Gastroesophageal sphincter (tissue), 3 donors: Measurements from ENCODE around the gene CCNY.

ENCODE experiments used
- POLR2A ChIP-seq, 2 donors: fragments of 450-650 bp; IDR thresholded peaks; one replicate each; pipeline ENCODE4 v1.6.1; 2017; ENCODE audit warnings: antibody characterized with exemption in 2 of 2, mild to moderate bottlenecking in 2 of 2, moderate library complexity in 1 of 2
- POLR2AphosphoS5 ChIP-seq: sonication (generic); formaldehyde crosslinking; IDR thresholded peaks from one replicate; pipeline ENCODE4 v1.6.1; 2017; ENCODE audit warnings: antibody characterized with exemption
- TF ChIP-seq, protein P1 (sequence below), 4 experiments: fragments of 200-600 bp in 2 of 4; fragments of 450-650 bp in 2 of 4; sonication (generic) in 1 of 4; IDR thresholded peaks; one replicate each; pipeline ENCODE4 v1.5.1; 2017 to 2019; ENCODE audit warnings: antibody characterized with exemption in 4 of 4, mild to moderate bottlenecking in 2 of 4, moderate library complexity in 2 of 4

- TF ChIP-seq POLR2AphosphoS5, result no peak
- TF ChIP-seq, protein P1, sequence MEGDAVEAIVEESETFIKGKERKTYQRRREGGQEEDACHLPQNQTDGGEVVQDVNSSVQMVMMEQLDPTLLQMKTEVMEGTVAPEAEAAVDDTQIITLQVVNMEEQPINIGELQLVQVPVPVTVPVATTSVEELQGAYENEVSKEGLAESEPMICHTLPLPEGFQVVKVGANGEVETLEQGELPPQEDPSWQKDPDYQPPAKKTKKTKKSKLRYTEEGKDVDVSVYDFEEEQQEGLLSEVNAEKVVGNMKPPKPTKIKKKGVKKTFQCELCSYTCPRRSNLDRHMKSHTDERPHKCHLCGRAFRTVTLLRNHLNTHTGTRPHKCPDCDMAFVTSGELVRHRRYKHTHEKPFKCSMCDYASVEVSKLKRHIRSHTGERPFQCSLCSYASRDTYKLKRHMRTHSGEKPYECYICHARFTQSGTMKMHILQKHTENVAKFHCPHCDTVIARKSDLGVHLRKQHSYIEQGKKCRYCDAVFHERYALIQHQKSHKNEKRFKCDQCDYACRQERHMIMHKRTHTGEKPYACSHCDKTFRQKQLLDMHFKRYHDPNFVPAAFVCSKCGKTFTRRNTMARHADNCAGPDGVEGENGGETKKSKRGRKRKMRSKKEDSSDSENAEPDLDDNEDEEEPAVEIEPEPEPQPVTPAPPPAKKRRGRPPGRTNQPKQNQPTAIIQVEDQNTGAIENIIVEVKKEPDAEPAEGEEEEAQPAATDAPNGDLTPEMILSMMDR (IDR thresholded peaks at IDR 0.05), result no peak
- TF ChIP-seq POLR2A (IDR thresholded peaks at IDR 0.05), result no peak
These were observed 51.5 kb downstream of the CCNY start for GRCh38 chr10:35387768-35388167.
